Stomach (tissue), 4 donors: ENCODE measurements around the gene PFDN5.

Experiments used
- EP300 ChIP-seq: sonication (generic); formaldehyde crosslinking; IDR thresholded peaks from one replicate; pipeline ENCODE4 v1.6.1; 2017; ENCODE audit warnings: antibody characterized with exemption
- POLR2A ChIP-seq, 4 donors: fragments of 450-650 bp; IDR thresholded peaks; one replicate each; pipeline ENCODE4 v1.6.1; 2016; ENCODE audit warnings: antibody characterized with exemption in 4 of 4, control low read depth in 2 of 4, mild to moderate bottlenecking in 1 of 4, moderate library complexity in 1 of 4
- POLR2AphosphoS5 ChIP-seq, 3 donors: sonication (generic); formaldehyde crosslinking; IDR thresholded peaks; one replicate each; pipeline ENCODE4 v1.6.1; 2016; ENCODE audit warnings: antibody characterized with exemption in 3 of 3
- TF ChIP-seq, protein P1 (sequence below), 7 experiments: fragments of 450-650 bp in 4 of 7; fragments of 200-600 bp in 3 of 7; sonication (generic) in 3 of 7; IDR thresholded peaks; one replicate each; pipeline ENCODE4 v1.5.1; 2016 to 2019; ENCODE audit warnings: antibody characterized with exemption in 7 of 7, control low read depth in 2 of 7, mild to moderate bottlenecking in 1 of 7

DNA sequence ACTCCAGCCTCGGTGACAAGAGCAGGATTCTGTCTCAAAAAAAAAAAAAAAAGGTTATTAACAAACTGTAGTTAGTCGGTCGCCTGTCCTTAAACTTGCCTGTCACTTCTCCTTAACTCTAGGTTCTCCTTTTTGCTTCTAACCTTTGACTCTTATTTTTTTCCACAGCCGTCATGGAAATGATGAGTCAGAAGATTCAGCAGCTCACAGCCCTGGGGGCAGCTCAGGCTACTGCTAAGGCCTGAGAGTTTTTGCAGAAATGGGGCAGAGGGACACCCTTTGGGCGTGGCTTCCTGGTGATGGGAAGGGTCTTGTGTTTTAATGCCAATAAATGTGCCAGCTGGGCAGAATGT lies 3.7 kb downstream of the PFDN5 start:
- TF ChIP-seq POLR2A (IDR thresholded peaks at IDR 0.05) (no peak), EP300 (no peak), POLR2AphosphoS5 (IDR thresholded peaks at IDR 0.05) (no peak)
- TF ChIP-seq, protein P1, sequence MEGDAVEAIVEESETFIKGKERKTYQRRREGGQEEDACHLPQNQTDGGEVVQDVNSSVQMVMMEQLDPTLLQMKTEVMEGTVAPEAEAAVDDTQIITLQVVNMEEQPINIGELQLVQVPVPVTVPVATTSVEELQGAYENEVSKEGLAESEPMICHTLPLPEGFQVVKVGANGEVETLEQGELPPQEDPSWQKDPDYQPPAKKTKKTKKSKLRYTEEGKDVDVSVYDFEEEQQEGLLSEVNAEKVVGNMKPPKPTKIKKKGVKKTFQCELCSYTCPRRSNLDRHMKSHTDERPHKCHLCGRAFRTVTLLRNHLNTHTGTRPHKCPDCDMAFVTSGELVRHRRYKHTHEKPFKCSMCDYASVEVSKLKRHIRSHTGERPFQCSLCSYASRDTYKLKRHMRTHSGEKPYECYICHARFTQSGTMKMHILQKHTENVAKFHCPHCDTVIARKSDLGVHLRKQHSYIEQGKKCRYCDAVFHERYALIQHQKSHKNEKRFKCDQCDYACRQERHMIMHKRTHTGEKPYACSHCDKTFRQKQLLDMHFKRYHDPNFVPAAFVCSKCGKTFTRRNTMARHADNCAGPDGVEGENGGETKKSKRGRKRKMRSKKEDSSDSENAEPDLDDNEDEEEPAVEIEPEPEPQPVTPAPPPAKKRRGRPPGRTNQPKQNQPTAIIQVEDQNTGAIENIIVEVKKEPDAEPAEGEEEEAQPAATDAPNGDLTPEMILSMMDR (IDR thresholded peaks at IDR 0.05): no peak
